Fibroblast of skin of back (primary cell): ENCODE data around the gene BBLN.

Source experiments
- DNase-seq: peaks from one replicate; pipeline ENCODE4 v3.0.0-alpha.2; 2013

BBLN gene

GRCh38 chr9:128163523-128164306 is 3.6 kb downstream of the BBLN start:
- DNase-seq = no peak

- DNase-seq = no peak
These were observed 4.3 kb downstream of the BBLN start for GRCh38 chr9:128164307-128164885.

- no peak for DNase-seq
These were observed 6.1 kb downstream of the BBLN start for GRCh38 chr9:128166169-128166568.

GRCh38 chr9:128167209-128167608 is 7.1 kb downstream of the BBLN start:
- no peak for DNase-seq

- DNase-seq = peak; percentile 29
These were observed 8.8 kb downstream of the BBLN start for GRCh38 chr9:128168731-128169308.

- DNase-seq = no peak
These were observed 9.4 kb downstream of the BBLN start for GRCh38 chr9:128169492-128169891.

GRCh38 chr9:128169925-128170324 is 9.9 kb downstream of the BBLN start:
- no peak for DNase-seq

- DNase-seq = no peak
These were observed 14.0 kb downstream of the BBLN start for GRCh38 chr9:128174062-128174461.

- peak; percentile 18 for DNase-seq
These were observed 15.1 kb downstream of the BBLN start for GRCh38 chr9:128175102-128175563.

- no peak for DNase-seq
These were observed 15.7 kb downstream of the BBLN start for GRCh38 chr9:128175726-128176125.

- DNase-seq = no peak
These were observed 18.9 kb downstream of the BBLN start for GRCh38 chr9:128178806-128179431.

GRCh38 chr9:128180001-128180400 is 19.9 kb downstream of the BBLN start:
- DNase-seq = no peak

- no peak for DNase-seq
These were observed 20.4 kb downstream of the BBLN start for GRCh38 chr9:128180447-128180846.

- DNase-seq = peak; percentile 44
These were observed 21.4 kb downstream of the BBLN start for GRCh38 chr9:128181480-128181879.

GRCh38 chr9:128182893-128183588 is 23.0 kb downstream of the BBLN start:
- no peak for DNase-seq

GRCh38 chr9:128185979-128186965 is 26.2 kb downstream of the BBLN start:
- DNase-seq = no peak

GRCh38 chr9:128187361-128187760 is 27.3 kb downstream of the BBLN start:
- DNase-seq = no peak

- DNase-seq = no peak
These were observed 28.1 kb downstream of the BBLN start for GRCh38 chr9:128188209-128188608.

- DNase-seq = no peak
These were observed 29.9 kb downstream of the BBLN start for GRCh38 chr9:128190013-128190412.

GRCh38 chr9:128190516-128191405 is 30.7 kb downstream of the BBLN start:
- no peak for DNase-seq
